K562 (cell line): ENCODE results near the gene ARFGAP1. TPM values are rescaled to one million over a fixed set of nuclear protein-coding genes. Genes with fewer than 3 reads are reported as not detected.

Source experiments
- polyA plus RNA-seq, 8 experiments: library from polyadenylated mRNA; depleted of rRNA in 4 of 8; stranded (reverse) in 5 of 8; unstranded in 3 of 8; fragments of >200 nt; fragmentation: Nextera tagmentation in 2 of 8; fragmentation: Illumina TruSeq in 1 of 8; extraction: Ambion mirVana in 2 of 8; extraction: Trizol in 1 of 8; gene quantifications; 2 replicates each; pipeline versions ENCODE4 v1.2.1 to v1.2.3, GENCODE V29; 2011 to 2014; ENCODE audit warnings: inconsistent platforms in 1 of 8, missing spikeins in 1 of 8
- total RNA-seq, 7 experiments: library from RNA; depleted of rRNA in 6 of 7; stranded (reverse); fragments of >200 nt in 6 of 7; fragmentation: Illumina TruSeq in 2 of 7; extraction: Trizol in 2 of 7; gene quantifications; 2 replicates each; pipeline versions ENCODE4 v1.2.1 to v1.2.3, GENCODE V29; 2011 to 2021; ENCODE audit warnings: low replicate concordance in 1 of 7
- TF ChIP-seq, protein P1 (sequence below): fragments of 450-650 bp; IDR thresholded peaks from 2 replicates; pipeline ENCODE4 v1.6.1; 2016; ENCODE audit warnings: mild to moderate bottlenecking, moderate library complexity

Gene ARFGAP1
- total and polyA plus RNA-seq, 9 of the 15 experiments (the other 6 are each of a cell fraction or from before 2014, with no cell fraction given): 0.53 to 102 (median 33.5) TPM

DNA sequence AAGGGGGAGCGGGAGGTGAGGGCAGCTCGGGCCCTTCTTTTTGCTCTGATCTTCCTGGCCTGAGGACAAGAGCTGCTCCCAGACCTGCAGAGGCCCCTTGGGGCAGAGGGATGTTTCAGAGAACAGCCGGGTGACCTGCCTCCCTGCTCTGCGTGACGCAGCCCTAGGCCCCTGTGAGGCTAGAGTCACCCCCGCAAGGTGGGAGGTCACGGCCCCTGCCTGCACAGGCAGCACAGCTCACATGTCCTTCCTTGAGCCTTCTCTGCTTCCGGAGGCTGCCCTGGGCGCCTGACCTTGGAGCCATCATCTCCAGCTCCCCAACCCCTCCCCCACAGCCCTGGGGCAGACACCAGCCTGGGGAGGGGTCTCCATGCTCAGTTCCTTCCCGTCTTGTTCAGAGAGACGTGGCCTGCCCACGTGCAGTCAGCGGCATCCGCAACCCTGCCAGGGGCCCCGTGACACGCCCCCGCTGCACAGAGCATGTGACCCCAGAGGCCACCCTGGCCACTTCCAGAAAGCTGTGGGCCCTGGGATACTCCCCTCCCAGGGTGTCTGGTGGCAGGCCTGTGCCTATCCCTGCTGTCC lies 37.1 kb upstream of the ARFGAP1 start, which contains the start of gene BIRC7 (continued):
- TF ChIP-seq, protein P1, sequence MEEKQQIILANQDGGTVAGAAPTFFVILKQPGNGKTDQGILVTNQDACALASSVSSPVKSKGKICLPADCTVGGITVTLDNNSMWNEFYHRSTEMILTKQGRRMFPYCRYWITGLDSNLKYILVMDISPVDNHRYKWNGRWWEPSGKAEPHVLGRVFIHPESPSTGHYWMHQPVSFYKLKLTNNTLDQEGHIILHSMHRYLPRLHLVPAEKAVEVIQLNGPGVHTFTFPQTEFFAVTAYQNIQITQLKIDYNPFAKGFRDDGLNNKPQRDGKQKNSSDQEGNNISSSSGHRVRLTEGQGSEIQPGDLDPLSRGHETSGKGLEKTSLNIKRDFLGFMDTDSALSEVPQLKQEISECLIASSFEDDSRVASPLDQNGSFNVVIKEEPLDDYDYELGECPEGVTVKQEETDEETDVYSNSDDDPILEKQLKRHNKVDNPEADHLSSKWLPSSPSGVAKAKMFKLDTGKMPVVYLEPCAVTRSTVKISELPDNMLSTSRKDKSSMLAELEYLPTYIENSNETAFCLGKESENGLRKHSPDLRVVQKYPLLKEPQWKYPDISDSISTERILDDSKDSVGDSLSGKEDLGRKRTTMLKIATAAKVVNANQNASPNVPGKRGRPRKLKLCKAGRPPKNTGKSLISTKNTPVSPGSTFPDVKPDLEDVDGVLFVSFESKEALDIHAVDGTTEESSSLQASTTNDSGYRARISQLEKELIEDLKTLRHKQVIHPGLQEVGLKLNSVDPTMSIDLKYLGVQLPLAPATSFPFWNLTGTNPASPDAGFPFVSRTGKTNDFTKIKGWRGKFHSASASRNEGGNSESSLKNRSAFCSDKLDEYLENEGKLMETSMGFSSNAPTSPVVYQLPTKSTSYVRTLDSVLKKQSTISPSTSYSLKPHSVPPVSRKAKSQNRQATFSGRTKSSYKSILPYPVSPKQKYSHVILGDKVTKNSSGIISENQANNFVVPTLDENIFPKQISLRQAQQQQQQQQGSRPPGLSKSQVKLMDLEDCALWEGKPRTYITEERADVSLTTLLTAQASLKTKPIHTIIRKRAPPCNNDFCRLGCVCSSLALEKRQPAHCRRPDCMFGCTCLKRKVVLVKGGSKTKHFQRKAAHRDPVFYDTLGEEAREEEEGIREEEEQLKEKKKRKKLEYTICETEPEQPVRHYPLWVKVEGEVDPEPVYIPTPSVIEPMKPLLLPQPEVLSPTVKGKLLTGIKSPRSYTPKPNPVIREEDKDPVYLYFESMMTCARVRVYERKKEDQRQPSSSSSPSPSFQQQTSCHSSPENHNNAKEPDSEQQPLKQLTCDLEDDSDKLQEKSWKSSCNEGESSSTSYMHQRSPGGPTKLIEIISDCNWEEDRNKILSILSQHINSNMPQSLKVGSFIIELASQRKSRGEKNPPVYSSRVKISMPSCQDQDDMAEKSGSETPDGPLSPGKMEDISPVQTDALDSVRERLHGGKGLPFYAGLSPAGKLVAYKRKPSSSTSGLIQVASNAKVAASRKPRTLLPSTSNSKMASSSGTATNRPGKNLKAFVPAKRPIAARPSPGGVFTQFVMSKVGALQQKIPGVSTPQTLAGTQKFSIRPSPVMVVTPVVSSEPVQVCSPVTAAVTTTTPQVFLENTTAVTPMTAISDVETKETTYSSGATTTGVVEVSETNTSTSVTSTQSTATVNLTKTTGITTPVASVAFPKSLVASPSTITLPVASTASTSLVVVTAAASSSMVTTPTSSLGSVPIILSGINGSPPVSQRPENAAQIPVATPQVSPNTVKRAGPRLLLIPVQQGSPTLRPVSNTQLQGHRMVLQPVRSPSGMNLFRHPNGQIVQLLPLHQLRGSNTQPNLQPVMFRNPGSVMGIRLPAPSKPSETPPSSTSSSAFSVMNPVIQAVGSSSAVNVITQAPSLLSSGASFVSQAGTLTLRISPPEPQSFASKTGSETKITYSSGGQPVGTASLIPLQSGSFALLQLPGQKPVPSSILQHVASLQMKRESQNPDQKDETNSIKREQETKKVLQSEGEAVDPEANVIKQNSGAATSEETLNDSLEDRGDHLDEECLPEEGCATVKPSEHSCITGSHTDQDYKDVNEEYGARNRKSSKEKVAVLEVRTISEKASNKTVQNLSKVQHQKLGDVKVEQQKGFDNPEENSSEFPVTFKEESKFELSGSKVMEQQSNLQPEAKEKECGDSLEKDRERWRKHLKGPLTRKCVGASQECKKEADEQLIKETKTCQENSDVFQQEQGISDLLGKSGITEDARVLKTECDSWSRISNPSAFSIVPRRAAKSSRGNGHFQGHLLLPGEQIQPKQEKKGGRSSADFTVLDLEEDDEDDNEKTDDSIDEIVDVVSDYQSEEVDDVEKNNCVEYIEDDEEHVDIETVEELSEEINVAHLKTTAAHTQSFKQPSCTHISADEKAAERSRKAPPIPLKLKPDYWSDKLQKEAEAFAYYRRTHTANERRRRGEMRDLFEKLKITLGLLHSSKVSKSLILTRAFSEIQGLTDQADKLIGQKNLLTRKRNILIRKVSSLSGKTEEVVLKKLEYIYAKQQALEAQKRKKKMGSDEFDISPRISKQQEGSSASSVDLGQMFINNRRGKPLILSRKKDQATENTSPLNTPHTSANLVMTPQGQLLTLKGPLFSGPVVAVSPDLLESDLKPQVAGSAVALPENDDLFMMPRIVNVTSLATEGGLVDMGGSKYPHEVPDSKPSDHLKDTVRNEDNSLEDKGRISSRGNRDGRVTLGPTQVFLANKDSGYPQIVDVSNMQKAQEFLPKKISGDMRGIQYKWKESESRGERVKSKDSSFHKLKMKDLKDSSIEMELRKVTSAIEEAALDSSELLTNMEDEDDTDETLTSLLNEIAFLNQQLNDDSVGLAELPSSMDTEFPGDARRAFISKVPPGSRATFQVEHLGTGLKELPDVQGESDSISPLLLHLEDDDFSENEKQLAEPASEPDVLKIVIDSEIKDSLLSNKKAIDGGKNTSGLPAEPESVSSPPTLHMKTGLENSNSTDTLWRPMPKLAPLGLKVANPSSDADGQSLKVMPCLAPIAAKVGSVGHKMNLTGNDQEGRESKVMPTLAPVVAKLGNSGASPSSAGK: no peak; the same call in 1 of the 2 replicates
